Peyer's patch (tissue), 4 donors: ENCODE data around the gene ARHGAP35.

Experiments used
- POLR2A ChIP-seq, 2 donors: fragments of 450-650 bp; IDR thresholded peaks; one replicate each; pipeline ENCODE4 v1.5.1; 2017; ENCODE audit warnings: antibody characterized with exemption in 2 of 2, mild to moderate bottlenecking in 2 of 2, moderate library complexity in 2 of 2
- TF ChIP-seq, protein P1 (sequence below), 6 experiments: fragments of 450-650 bp in 4 of 6; fragments of 200-600 bp in 2 of 6; sonication (generic) in 1 of 6; IDR thresholded peaks; one replicate each; pipeline ENCODE4 v1.5.1; 2017 to 2019; ENCODE audit warnings: antibody characterized with exemption in 6 of 6, mild to moderate bottlenecking in 3 of 6, moderate library complexity in 1 of 6

DNA sequence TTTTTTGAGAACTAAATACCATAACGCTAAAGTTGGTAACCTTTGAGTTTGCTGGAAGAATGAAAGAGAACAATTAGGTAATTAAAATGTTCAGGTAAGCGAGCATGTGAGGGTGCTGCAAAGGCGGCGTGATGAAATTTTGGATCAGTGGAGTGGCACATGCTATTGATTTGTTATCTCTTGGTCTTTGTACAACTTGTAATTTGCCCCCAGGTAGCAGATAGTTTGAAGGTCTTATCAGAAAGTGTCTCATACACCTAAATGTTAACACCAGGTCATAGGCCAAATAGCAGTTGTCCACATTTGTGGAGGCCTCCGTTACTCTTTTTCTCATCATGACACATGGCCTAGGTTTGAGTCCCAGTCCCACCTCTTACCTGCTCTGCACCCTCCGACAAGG lies 14.9 kb downstream of the ARHGAP35 start:
- TF ChIP-seq, protein P1, sequence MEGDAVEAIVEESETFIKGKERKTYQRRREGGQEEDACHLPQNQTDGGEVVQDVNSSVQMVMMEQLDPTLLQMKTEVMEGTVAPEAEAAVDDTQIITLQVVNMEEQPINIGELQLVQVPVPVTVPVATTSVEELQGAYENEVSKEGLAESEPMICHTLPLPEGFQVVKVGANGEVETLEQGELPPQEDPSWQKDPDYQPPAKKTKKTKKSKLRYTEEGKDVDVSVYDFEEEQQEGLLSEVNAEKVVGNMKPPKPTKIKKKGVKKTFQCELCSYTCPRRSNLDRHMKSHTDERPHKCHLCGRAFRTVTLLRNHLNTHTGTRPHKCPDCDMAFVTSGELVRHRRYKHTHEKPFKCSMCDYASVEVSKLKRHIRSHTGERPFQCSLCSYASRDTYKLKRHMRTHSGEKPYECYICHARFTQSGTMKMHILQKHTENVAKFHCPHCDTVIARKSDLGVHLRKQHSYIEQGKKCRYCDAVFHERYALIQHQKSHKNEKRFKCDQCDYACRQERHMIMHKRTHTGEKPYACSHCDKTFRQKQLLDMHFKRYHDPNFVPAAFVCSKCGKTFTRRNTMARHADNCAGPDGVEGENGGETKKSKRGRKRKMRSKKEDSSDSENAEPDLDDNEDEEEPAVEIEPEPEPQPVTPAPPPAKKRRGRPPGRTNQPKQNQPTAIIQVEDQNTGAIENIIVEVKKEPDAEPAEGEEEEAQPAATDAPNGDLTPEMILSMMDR (IDR thresholded peaks at IDR 0.05) = no peak
- no peak for TF ChIP-seq POLR2A (IDR thresholded peaks at IDR 0.05)
